Endothelial cell of umbilical vein (primary cell): ENCODE measurements around the gene PSMB2. TPM values are rescaled to one million over a fixed set of nuclear protein-coding genes. Genes with fewer than 3 reads are reported as not detected.

Source experiments
- BruUV-seq: library from RNA; stranded (reverse); fragments of 400-500 nt; replicated peaks from 2 replicates; lab custom pipeline; 2021; lab: Mats Ljungman, UMichigan
- CTCF ChIA-PET: fragments of 300-600, 350-600 bp; sonication (Branson Sonifier 250); formaldehyde crosslinking; loops from one replicate; lab custom pipeline; 2021; ENCODE audit warnings: antibody characterized with exemption, inconsistent platforms; lab: Charles Lee
- POLR2A ChIA-PET: fragments of 300-600, 350-600 bp; sonication (Branson Sonifier 250); formaldehyde crosslinking; loops from one replicate; lab custom pipeline; 2021; ENCODE audit warnings: antibody characterized with exemption, inconsistent platforms; lab: Charles Lee
- DNase-seq: peaks from one replicate; pipeline ENCODE4 v3.0.0-alpha.2; 2011; ENCODE audit warnings: low read depth, low spot score
- FAIRE-seq: peaks from 2 replicates; lab custom pipeline; 2011; peaks lifted over from hg19 to GRCh38; lab: Jason Lieb, UNC
- H2AFZ ChIP-seq: 2 replicates; pipeline ENCODE4 v1.6.0; 2012; ENCODE audit warnings: low read depth, low read length, control low read depth, inconsistent platforms
- H3K27ac ChIP-seq: 2 replicates; pipeline ENCODE4 v1.5.1; 2011; ENCODE audit warnings: low read depth, mild to moderate bottlenecking, control low read depth, low read length, moderate library complexity; ENCODE audit not compliant: insufficient read depth
- H3K27me3 ChIP-seq, 2 experiments: 2 replicates each; pipeline versions ENCODE4 v1.6.0 to v1.6.1; 2011; ENCODE audit warnings: low read length in 2 of 2, mixed read lengths in 1 of 2; ENCODE audit not compliant: control insufficient read depth in 2 of 2, insufficient read depth in 2 of 2
- H3K36me3 ChIP-seq, 2 experiments: 2 replicates in 1 of 2; 3 replicates in 1 of 2; pipeline ENCODE4 v1.5.1; 2011; ENCODE audit warnings: low read length in 2 of 2, mild to moderate bottlenecking in 1 of 2, moderate library complexity in 1 of 2; ENCODE audit not compliant: control insufficient read depth in 2 of 2, insufficient read depth in 2 of 2; ENCODE audit errors: extremely low read depth in 1 of 2
- H3K4me1 ChIP-seq: 3 replicates; pipeline ENCODE4 v1.5.1; 2011; ENCODE audit warnings: mild to moderate bottlenecking, low read length; ENCODE audit not compliant: control insufficient read depth, insufficient read depth; ENCODE audit errors: extremely low read depth
- H3K4me2 ChIP-seq: 2 replicates; pipeline ENCODE4 v1.6.1; 2011; ENCODE audit warnings: low read length, control low read depth, mixed read lengths; ENCODE audit not compliant: insufficient read depth
- H3K4me3 ChIP-seq, 3 experiments: fragments of 200-600 bp in 1 of 3; sonication (generic), shearing (Covaris generic) in 1 of 3; replicated peaks in 1 of 3; 2 replicates each; pipeline ENCODE4 v1.5.1; 2011 to 2016; ENCODE audit warnings: control low read depth in 3 of 3, low read length in 3 of 3, mild to moderate bottlenecking in 2 of 3, inconsistent platforms in 1 of 3, low read depth in 1 of 3, moderate library complexity in 1 of 3; ENCODE audit not compliant: insufficient read depth in 1 of 3
- H3K79me2 ChIP-seq: 2 replicates; pipeline ENCODE4 v1.6.0; 2012; ENCODE audit warnings: low read length, inconsistent platforms; ENCODE audit not compliant: control insufficient read depth, insufficient read depth
- H3K9ac ChIP-seq: replicated peaks from 2 replicates; pipeline ENCODE3; 2011; ENCODE audit warnings: low read length, control low read depth; ENCODE audit not compliant: insufficient read depth; ENCODE audit errors: extremely low read depth
- H3K9me1 ChIP-seq: replicated peaks from 3 replicates; pipeline ENCODE4 v1.6.0; 2011; ENCODE audit warnings: mild to moderate bottlenecking, low read length; ENCODE audit not compliant: control insufficient read depth, insufficient read depth; ENCODE audit errors: extremely low read depth
- H3K9me3 ChIP-seq: replicated peaks from 2 replicates; pipeline ENCODE4 v1.5.1; 2012; ENCODE audit warnings: low read length, inconsistent platforms; ENCODE audit not compliant: control insufficient read depth, insufficient read depth
- H4K20me1 ChIP-seq: replicated peaks from 2 replicates; pipeline ENCODE3; 2011; ENCODE audit warnings: mild to moderate bottlenecking, low read length; ENCODE audit not compliant: control insufficient read depth, insufficient read depth; ENCODE audit errors: extremely low read depth
- CTCF ChIP-seq, 2 donors: IDR thresholded peaks; 1 replicate in 1 of 2; 2 replicates in 1 of 2; pipeline ENCODE4 v1.5.1; 2011; ENCODE audit warnings: low read length in 2 of 2, mild to moderate bottlenecking in 2 of 2, moderate library complexity in 2 of 2, control low read depth in 1 of 2, inconsistent platforms in 1 of 2, low read depth in 1 of 2; ENCODE audit not compliant: insufficient read depth in 1 of 2; ENCODE audit errors: extremely low read depth in 1 of 2
- GATA2 ChIP-seq: IDR thresholded peaks from 2 replicates; pipeline ENCODE4 v1.7.0; 2011; ENCODE audit warnings: low read depth, mild to moderate bottlenecking, moderate library complexity, mixed read lengths, low read length; ENCODE audit not compliant: insufficient read length, insufficient read depth
- MYC ChIP-seq: IDR thresholded peaks from one replicate; pipeline ENCODE4 v1.6.1; 2011; ENCODE audit warnings: mild to moderate bottlenecking, low read depth, low read length
- dilution Hi-C: fragments of 300-500 bp; cut with MboI; formaldehyde crosslinking; loops from one replicate; pipeline ENCODE4 v1.15.0; 2019; ENCODE audit warnings: low sequenced_read_pairs; ENCODE audit not compliant: extremely low pct_ligation_motif_present
- intact Hi-C: fragments of 100-400 bp; cut with micrococcal nuclease; formaldehyde crosslinking; loops from one replicate; pipeline ENCODE4 v1.10.0; 2022
- polyA plus RNA-seq, 4 experiments: library from polyadenylated mRNA; depleted of rRNA in 3 of 4; stranded (reverse) in 3 of 4; unstranded in 1 of 4; fragments of >200 nt; gene quantifications; 2 replicates each; pipeline versions ENCODE4 v1.2.1 to v1.2.3, GENCODE V29; 2011 to 2012; ENCODE audit warnings: missing spikeins in 1 of 4
- total RNA-seq: library from RNA; stranded (reverse); gene quantifications from 2 replicates; pipeline ENCODE4 v1.2.3, GENCODE V29; 2021

Gene PSMB2
- total and polyA plus RNA-seq, 2 donors (not counting 3 experiments of a cell fraction or from before 2014, with no cell fraction given): 93.6 to 118 TPM

- no peaks in the 10 kb centered on the region for H3K79me2 ChIP-seq
- intact Hi-C loops: loop anchor here (1.0 kb wide), 3 partner anchors 146 to 205 kb away; no protein-coding TSS in a partner anchor
- CTCF ChIA-PET: interaction anchor here (0.6 to 5.6 kb wide), 16 partner anchors 9 to 211 kb away, joined by 3 to 363 read pairs (median 10); partner anchors contain the start of genes C1orf216, CLSPN and KIAA0319L
- no peaks in the 10 kb centered on the region for H3K9me1 ChIP-seq
- no peak overlapping the region for H3K9ac ChIP-seq
- peaks cover 0 to 2% of the 10 kb centered on the region in 2 experiments for H3K36me3 ChIP-seq
- peak; percentile 83 to 90 for TF ChIP-seq CTCF (IDR thresholded peaks at IDR 0.05; ENCODE audit: extremely low read depth in 1 of 2, insufficient read depth in 1 of 2, low read depth in 1 of 2, low read length in 2 of 2)
- no peak for TF ChIP-seq MYC
- dilution Hi-C loops: no loop called here
- no peaks in the 10 kb centered on the region for H4K20me1 ChIP-seq
- H3K9me3 ChIP-seq: no peaks in the 10 kb centered on the region
- peaks cover 22 to 30% of the 10 kb centered on the region in 2 experiments for H3K27me3 ChIP-seq
- peaks cover 3% of the 10 kb centered on the region for H3K4me1 ChIP-seq
- H3K4me3 ChIP-seq: no peak overlapping the region
- BruUV-seq: no TSS peak
- peak; percentile 74 for DNase-seq
- H2AFZ ChIP-seq: no peak overlapping the region
- H3K27ac ChIP-seq: no peak overlapping the region
- peak; percentile 97 for FAIRE-seq
- POLR2A ChIA-PET: no interaction called here
- no peak overlapping the region for H3K4me2 ChIP-seq
Observed at GRCh38 chr1:35568975-35569395, 72.3 kb downstream of the PSMB2 start.

- Histone ChIP-seq H3K27me3 (peaks cover 19 to 21% of the 10 kb centered on the region in 2 experiments), H3K36me3 (peaks cover 0 to 2% of the 10 kb centered on the region in 2 experiments), H2AFZ (no peak overlapping the region), H3K4me1 (no peaks in the 10 kb centered on the region), H3K9me3 (no peaks in the 10 kb centered on the region), H4K20me1 (no peaks in the 10 kb centered on the region), H3K27ac (no peak overlapping the region), H3K4me3 (no peak overlapping the region), H3K4me2 (no peak overlapping the region), H3K9me1 (no peaks in the 10 kb centered on the region), H3K79me2 (no peaks in the 10 kb centered on the region), H3K9ac (no peak overlapping the region)
- dilution Hi-C loops: no loop called here
- intact Hi-C loops: no loop called here
- POLR2A ChIA-PET: no interaction called here
- no peak for DNase-seq
- BruUV-seq: no TSS peak
- CTCF ChIA-PET: interaction anchor here (0.9 to 5.6 kb wide), 10 partner anchors 10 to 214 kb away, joined by 3 to 363 read pairs (median 16); partner anchors contain the start of genes C1orf216, CLSPN and KIAA0319L
- TF ChIP-seq GATA2: no peak
- FAIRE-seq: no peak
Observed at GRCh38 chr1:35567947-35568558, 73.3 kb downstream of the PSMB2 start.
